Measurements from ENCODE around the gene TRPC4AP. TPM values are rescaled to one million over a fixed set of nuclear protein-coding genes. Genes with fewer than 3 reads are reported as not detected.

Gene TRPC4AP
- total RNA-seq, 4 donors from 2014 or later: 62.7 to 101 (median 80.8) TPM

DNA sequence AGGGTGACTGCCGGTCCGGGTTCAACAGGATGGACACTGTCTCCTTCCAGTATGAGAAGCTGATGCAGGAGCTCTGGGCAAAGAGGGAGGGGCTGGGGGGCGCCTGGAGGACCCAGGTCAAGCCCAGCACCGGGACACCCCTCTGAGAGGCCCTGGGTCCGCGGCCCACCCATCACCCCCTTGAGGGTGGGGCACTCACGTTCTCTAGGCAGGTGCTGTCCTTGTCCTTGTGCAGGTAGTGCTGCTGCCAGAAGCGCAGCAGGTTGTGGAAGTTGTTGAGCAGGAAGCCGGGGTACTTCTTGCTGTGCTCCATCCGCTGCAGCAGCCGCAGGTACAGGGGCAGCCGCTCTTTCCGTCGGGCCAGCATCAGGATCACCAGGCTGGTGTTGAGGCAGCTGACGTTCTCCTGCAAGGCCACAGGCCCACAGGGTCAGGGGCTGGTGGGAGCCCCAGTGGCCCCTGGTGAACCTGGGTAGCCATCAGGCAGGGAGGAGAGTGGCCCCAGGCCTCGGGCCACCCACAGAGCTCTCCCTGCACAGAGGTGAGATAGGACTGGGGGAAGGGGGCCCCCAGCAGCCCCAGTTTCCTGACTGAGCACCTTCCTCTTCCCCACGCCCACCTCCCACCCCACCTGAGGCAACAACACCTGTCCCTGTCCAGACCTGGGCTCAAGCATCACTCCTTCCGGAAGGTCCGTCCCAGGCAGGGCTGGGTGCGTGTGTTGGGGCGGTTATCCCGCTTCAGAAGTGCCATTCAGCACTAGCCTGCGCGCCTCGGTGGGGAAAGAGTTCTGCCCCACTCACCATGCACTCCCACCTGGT is 89.2 kb downstream of the TRPC4AP start:
- no peak overlapping the region for H3K4me3 ChIP-seq
- TF ChIP-seq POLR2A (IDR thresholded peaks at IDR 0.05): no peak
- TF ChIP-seq, protein P1, sequence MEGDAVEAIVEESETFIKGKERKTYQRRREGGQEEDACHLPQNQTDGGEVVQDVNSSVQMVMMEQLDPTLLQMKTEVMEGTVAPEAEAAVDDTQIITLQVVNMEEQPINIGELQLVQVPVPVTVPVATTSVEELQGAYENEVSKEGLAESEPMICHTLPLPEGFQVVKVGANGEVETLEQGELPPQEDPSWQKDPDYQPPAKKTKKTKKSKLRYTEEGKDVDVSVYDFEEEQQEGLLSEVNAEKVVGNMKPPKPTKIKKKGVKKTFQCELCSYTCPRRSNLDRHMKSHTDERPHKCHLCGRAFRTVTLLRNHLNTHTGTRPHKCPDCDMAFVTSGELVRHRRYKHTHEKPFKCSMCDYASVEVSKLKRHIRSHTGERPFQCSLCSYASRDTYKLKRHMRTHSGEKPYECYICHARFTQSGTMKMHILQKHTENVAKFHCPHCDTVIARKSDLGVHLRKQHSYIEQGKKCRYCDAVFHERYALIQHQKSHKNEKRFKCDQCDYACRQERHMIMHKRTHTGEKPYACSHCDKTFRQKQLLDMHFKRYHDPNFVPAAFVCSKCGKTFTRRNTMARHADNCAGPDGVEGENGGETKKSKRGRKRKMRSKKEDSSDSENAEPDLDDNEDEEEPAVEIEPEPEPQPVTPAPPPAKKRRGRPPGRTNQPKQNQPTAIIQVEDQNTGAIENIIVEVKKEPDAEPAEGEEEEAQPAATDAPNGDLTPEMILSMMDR (IDR thresholded peaks at IDR 0.05): no peak
- H3K27me3 ChIP-seq: no peaks in the 10 kb centered on the region
- DNase-seq: peak in 1 of 3 donors; percentile 39
- no peaks in the 10 kb centered on the region for H3K4me1 ChIP-seq
- no peak overlapping the region for H3K27ac ChIP-seq
- peaks cover 0 to 100% (median 0%) of the 10 kb centered on the region in 3 donors for H3K36me3 ChIP-seq
- no peaks in the 10 kb centered on the region for H3K9me3 ChIP-seq

DNA sequence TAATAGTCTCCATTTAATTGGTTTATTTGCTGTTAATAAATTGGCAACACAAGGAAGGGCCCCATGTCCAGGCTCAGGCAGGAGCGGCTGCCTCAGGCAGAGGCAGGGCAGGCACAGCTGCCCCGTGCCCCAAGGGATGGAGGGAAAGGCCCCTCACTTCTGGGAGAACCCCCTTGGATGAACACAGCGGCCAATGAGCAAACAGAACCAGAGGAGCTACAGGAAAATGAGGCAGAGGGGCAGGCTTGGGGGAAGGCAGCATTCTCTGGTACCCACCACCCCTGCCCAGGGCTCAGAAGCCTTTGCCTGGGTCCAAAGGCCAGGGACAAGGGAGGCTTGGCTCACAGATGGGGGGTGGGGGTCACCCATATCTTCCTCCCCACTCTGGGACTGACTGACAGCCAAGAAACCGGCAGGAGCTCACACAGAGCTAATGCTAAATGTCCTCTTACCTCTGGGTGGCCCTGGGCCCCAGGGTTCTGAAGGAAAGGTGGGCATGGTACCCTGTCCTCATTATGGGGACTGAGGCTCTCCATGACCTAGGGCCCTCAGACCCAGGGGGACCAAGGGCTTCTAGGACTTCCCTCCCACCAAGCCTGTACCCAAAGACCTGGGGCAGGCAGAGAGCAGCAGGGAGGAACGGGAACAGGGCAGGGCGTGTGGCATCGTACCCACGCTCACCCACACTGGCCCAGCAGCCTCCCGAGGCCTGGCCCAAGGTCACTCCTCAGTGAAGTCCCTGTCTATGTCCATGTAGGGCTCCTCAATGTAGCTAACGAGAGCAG is 90.0 kb downstream of the TRPC4AP start:
- H3K27ac ChIP-seq: no peak overlapping the region
- H3K9me3 ChIP-seq: no peaks in the 10 kb centered on the region
- peak in 1 of 3 donors; percentile 34 for DNase-seq
- H3K36me3 ChIP-seq: peaks cover 0 to 95% (median 0%) of the 10 kb centered on the region in 3 donors
- no peak overlapping the region for H3K4me3 ChIP-seq
- no peaks in the 10 kb centered on the region for H3K27me3 ChIP-seq
- TF ChIP-seq, protein P1 (IDR thresholded peaks at IDR 0.05): no peak
- TF ChIP-seq POLR2A (IDR thresholded peaks at IDR 0.05): no peak
- H3K4me1 ChIP-seq: peaks cover 0 to 6% (median 0%) of the 10 kb centered on the region in 4 donors

DNA sequence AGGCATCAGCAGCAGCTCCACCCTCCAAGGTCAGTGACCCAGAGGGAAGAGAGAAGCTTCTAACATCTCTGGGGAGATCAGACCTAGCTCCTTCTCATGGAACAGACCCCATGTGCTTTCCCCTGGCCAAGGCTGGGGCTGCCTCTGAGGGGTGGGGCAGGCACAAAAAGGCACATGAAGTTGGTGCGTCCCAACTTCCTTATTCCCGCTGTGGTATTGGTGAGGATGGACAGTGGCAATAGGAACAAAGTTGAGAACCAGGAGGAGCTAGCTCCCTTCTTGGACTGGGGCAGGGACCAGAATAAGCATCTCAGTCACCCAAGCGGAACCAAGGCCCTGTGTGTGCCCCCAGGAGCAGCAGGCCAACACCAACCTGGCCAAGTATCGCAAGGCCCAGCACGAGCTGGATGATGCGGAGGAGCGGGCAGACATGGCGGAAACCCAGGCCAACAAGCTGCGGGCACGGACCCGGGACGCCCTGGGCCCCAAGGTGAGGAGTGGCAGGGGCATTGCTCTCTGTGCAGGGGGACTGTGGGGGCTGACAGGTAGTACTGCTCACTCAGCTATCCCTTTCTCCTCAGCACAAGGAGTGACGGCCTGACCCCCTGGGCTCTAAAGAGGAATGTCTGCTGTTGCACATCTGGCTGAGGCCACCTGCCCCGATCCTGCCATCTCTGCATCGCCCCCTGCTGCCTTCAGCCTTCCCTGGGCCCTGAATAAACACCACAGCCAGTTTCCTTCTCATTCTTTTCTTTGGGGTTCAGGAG is 90.8 kb downstream of the TRPC4AP start:
- H3K4me3 ChIP-seq: no peak overlapping the region
- H3K27ac ChIP-seq: no peak overlapping the region
- H3K36me3 ChIP-seq: peaks cover 0 to 87% (median 0%) of the 10 kb centered on the region in 3 donors
- no peaks in the 10 kb centered on the region for H3K9me3 ChIP-seq
- no peaks in the 10 kb centered on the region for H3K27me3 ChIP-seq
- no peak for DNase-seq
- H3K4me1 ChIP-seq: peaks cover 0 to 9% (median 0%) of the 10 kb centered on the region in 4 donors
- TF ChIP-seq, protein P1 (IDR thresholded peaks at IDR 0.05): peak in 3 of 6 experiments; percentile 41 to 45 (median 41)
- no peak for TF ChIP-seq POLR2A (IDR thresholded peaks at IDR 0.05)

DNA sequence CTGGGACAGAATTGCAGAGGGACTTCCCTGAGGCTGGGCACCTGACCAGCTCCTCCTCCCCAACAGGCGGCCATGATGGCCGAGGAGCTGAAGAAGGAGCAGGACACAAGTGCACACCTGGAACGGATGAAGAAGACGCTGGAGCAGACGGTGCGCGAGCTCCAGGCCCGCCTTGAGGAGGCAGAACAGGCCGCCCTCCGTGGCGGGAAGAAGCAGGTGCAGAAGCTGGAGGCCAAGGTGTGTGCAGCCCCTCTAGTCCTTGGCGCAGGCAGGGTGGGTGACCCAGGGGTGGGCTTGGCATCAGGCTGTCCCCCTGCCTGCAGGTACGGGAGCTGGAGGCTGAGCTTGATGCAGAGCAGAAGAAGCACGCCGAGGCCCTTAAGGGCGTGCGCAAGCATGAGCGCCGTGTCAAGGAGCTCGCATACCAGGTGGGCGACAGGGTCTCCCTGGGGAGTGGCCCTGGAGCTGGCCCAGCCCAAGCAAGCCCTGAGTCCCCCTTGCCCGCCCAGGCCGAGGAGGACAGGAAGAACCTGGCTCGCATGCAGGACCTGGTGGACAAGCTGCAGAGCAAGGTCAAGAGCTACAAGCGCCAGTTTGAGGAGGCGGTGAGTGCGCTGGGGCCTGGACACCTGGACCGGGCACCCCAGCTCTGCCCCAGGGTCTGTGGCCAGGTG is 91.5 kb downstream of the TRPC4AP start:
- H3K4me3 ChIP-seq: no peak overlapping the region
- TF ChIP-seq, protein P1 (IDR thresholded peaks at IDR 0.05): no peak
- TF ChIP-seq POLR2A (IDR thresholded peaks at IDR 0.05): no peak
- H3K9me3 ChIP-seq: no peaks in the 10 kb centered on the region
- DNase-seq: no peak
- H3K27me3 ChIP-seq: no peaks in the 10 kb centered on the region
- no peak overlapping the region for H3K27ac ChIP-seq
- H3K4me1 ChIP-seq: peaks cover 0 to 9% (median 0%) of the 10 kb centered on the region in 4 donors
- peaks cover 0 to 85% (median 0%) of the 10 kb centered on the region in 3 donors for H3K36me3 ChIP-seq
